ENCODE data around the gene BHLHE23.

GRCh38 chr20:63036291-63036690 lies 29.5 kb upstream of the BHLHE23 start:
- TF ChIP-seq CTCF (conservative IDR thresholded peaks at IDR 0.05): no peak
- TF ChIP-seq EZH2 (IDR thresholded peaks at IDR 0.05; ENCODE audit: low read depth): no peak

Measured in PC-9 (cell line).